UCSD-AML1 (cell line): ENCODE measurements around the gene HOXA3.
A peak's percentile ranks its signal among the peaks of the same experiment; 100 is the strongest.

ENCODE experiments used
- DNase-seq: peaks from one replicate; lab custom pipeline; 2025; ENCODE audit not compliant: unreplicated experiment; lab: John Stamatoyannopoulos, UW

The HOXA3 gene

DNA sequence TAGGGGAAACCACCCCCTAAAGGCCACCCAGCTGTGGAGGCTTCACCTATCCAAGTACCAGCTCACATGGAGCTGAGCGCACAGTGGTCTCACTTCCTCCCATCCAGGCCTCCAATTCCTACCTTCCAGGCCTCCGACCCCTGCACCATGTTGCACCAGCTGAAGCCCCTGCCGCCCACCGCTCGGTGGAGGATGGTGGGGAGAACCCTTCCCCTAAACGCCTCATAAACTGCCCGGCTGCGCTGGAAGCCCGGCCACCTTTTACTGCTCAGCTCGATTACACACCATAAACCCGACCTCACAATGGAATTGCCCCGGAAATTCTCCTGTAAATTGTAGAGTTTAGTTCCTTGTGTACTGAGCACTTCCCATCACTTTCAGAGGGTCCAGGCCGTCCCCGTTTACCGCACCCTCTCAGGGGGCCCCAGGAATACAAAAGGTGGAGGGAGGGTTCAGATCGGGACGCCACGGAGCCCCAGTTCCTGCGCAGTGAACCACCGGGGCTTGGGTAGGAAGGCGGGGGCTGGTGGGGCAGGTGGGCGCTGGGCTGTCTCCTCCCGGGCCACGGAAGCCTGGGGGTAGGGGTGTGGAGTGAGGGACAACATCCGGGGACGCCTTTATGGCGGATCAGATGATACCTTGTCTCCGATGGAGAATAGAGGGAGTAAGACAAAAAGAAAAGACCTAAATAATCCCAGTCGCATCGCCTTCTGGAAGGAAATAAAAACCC, 5.5 kb upstream of the HOXA3 start:
- peak; percentile 42 for DNase-seq

GRCh38 chr7:27156916-27157701, 4.7 kb upstream of the HOXA3 start:
- peak; percentile 24 for DNase-seq

- peak; percentile 43 for DNase-seq
These were observed 4.1 kb upstream of the HOXA3 start, which contains the start of gene HOXA7 for GRCh38 chr7:27156508-27156898. HOXA7 (minus strand) TSS chr7:27156675; CDS start chr7:27156545, 130 bp downstream.

DNA sequence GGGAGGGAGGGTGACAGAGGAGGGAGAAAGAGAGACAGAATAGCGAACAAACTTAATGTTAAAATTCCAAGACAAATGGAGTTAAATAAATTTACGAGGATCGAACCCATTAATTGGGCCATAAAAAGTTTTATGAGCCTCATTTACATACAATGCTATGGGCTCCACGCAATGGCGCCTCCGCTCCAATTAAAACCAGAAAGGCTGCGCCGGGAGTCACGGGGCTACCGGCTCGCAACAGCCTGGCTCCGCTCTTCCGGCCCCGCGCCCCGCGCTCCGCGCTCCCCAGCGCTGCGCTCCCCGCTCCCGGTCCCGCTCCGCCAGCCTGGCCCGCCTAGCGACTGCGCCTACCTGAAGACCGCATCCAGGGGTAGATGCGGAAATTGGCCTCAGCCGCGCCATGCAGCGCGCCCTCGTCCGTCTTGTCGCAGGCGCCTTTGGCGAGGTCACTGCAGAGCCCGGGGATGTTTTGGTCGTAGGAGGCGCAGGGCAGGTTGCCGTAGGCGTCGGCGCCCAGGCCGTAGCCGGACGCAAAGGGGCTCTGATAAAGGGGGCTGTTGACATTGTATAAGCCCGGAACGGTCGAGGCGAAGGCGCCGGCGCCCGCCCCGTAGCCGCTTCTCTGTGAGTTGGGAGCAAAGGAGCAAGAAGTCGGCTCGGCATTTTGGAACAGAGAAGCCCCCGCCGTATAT, 3.6 kb upstream of the HOXA3 start:
- peak; percentile 34 for DNase-seq

GRCh38 chr7:27154901-27155815, 2.8 kb upstream of the HOXA3 start:
- DNase-seq, result no peak

DNA sequence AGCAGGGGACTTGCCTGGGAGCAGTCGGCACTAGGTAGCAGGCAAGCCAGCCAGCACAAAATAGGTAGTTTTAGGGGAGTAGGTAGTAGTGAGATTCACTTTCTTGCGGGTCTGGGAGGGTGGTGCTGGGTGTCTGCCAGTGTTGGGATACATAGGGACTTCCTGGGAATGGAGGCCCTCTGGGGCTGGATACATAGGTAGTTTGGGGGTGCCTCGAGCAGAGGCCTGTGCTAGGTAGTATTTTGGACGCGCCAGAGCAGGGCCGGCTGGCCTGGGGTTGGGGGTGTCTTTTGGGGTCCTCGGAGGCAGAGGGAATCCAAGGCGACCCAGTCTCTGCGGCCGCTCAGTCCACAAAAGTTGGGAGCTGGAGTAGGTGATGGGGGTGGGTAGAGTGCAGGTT, 2.0 kb upstream of the HOXA3 start:
- no peak for DNase-seq

- DNase-seq, result no peak
These were observed 1.1 kb upstream of the HOXA3 start for GRCh38 chr7:27153526-27153925.

DNA sequence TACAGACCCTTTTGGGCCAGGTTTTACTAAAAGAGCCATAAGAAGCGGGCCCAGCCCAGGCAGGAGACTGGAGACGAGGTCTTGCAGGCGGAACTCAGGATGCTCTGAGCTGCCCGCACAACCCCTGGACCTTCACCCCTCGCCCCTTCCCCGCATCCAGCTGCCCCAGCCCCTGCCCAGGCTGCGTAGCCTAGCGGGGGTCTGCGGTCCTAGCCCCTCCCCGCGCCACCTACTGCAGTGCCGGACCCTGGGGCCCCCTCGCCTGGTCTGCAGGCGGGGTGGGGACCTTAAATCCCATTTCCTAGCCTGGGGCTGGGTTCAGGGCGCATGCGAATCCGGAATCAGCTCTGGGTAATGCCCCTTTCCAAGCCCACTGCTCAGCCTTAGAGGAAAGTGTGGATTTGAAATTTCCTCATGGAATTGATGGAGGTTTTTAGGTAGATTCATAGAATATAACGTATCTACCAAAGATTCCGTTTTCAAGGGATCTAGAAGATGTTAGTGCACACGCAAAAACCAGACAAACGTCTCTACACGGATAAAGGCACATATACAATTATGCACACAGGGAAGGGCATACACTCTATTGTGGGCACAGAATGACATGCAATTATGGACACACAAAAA, 546 bp upstream of the HOXA3 start:
- no peak for DNase-seq

DNA sequence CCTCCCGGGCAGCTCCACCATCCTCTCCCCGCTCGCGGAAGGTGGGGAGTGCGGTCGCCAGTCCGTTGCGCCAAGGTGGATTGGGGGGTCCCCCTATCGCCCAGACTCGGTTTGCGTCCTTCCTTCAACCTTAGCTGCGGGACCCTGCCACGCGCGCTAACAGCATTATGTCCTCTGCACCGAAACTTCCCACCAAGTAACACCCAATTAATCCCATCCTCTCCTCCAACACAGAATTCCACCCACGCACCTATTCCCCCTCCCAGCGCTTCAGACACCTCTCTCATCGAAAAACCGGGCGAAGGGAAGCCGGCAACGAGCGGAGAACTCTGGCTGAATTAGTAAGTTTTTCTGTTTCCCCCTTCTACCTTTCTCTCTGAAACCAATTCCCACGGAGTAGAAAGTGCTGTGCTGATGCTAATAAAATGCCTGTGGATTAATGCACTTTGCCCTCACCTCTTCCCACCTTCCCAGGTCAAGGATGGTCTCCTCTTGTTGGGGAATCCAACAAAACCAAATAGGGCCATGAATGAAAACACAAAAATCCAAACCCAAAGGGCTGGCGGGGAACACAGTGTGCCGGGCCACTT, 947 bp downstream of the HOXA3 start:
- peak; percentile 49 for DNase-seq

DNA sequence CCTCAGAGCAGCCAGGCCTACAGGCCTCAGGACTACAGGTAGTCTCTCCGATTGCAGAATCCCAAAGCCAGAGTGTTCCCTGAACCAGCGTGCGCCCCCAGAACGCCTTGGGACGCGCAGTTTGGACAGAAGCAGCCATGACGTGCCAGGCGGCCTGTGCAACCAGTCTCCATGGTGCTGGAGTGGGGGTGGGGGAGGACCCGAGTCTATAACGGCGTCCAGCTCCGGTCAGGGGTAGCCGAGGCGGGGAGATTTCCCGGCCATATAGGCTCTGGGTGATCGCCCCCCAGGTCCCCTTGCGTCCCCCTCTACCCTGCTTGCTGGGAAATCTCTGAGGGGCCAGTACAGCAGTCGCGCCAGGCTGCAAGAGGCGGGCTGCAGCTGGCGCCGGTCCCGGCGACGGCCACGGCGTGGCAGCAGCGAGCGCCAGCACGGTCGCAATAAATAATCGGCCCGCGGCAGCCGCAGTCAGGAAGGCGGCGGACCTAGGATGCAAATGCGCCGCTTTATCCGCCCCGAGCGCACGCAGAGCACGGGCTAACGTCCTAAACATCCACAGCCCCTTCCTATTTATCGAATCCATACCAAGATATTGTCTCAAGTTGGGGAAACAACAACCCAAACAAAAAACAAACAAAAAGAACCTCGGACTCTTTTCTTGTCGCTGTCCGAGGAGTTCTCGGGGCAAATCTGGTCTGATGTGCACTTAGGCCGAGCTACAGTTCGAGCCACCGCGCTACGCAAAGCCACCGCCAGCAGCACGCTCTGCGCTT, 1.6 kb downstream of the HOXA3 start:
- peak; percentile 70 for DNase-seq

DNA sequence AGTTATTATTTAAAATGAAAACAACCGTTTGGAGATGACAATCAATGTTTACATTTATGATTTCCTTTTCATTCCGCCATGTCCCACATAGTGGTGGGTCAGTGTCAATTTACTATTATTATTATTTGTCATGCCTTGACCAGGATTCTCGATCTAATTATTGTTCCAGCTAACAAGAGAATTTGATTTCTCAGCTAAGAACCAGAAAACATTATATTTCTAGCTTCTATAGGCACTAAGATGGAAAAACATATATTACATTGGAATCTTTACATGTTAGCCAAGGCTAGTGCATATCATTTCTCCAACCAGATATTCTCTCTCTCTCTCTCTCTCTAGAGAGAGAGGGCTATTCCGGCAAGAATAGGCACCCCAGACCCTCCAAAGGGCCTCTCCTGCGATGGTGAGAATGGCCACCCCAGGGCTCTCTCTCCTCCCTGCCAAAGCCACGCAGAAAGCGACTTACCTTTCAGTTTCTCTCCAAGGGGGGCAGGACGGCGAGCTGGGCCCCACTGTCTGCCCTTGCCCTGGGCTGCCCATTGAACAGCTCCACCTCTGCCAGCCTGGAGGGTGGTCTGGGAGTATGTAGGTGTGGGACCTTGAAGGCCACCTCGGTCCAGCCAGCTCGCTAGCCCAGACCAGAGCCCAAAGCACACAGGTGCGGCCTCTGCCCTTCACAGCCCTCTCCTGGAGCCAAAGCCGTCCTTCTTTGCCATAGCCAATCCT, 2.4 kb downstream of the HOXA3 start:
- no peak for DNase-seq

- DNase-seq, result no peak
These were observed 3.4 kb downstream of the HOXA3 start for GRCh38 chr7:27148756-27149641.

- DNase-seq, result no peak
These were observed 4.2 kb downstream of the HOXA3 start for GRCh38 chr7:27148031-27148755.

GRCh38 chr7:27147199-27148030, 5.0 kb downstream of the HOXA3 start, which contains the start of gene HOXA6:
HOXA6 (minus strand) TSS chr7:27147774; CDS start chr7:27147749, 25 bp downstream.
- DNase-seq, result no peak

DNA sequence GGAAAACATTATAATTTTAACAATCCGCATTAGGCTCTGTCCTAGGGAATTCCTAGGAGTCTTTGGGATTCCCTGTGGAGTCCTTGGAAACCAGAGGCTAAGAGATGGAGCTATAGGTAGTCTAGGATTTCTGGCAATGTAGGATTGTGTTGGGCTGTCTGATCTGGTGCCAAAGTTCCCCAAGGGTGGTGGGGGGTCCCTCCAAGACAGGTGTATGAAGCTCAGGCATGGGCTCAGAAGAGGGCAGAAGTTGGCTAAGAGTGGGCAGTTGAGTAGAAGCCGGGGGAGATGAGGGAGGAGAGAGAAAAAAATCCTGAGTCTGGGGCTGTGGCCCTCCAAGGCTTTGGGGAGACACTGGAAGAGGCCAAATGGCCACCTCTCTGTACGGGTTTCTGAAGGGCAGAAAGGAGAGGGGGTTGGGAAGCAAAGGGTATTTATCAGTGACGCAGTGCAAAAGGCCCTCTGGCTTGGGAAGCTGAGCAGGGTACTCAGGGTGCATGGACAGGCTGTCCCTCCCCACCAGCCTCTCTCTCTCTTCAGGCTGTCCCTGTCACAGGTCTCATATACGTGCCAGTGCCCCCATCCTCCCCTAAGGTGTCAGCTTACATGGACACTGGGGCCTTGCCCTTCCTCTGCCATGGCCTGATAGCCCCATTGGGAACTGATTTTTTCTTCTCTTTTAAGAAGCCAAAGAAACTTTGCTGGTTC, 5.7 kb downstream of the HOXA3 start:
- no peak for DNase-seq
